ENCODE results near the gene JAM3.

- TF ChIP-seq YY1 (IDR thresholded peaks at IDR 0.05; ENCODE audit: insufficient read depth, insufficient read length) (no peak), ZNF274 (IDR thresholded peaks at IDR 0.05; ENCODE audit: low read depth, low read length) (no peak)
These were observed 35.0 kb upstream of the JAM3 start for GRCh38 chr11:134033696-134034491.
